Osteocyte (in vitro differentiated cells): Measurements from ENCODE around the gene ROR2. TPM values are rescaled to one million over a fixed set of nuclear protein-coding genes. Genes with fewer than 3 reads are reported as not detected.
A peak's percentile ranks its signal among the peaks of the same experiment; 100 is the strongest.

Source experiments
- DNase-seq: peaks from one replicate; pipeline ENCODE4 v3.0.0; 2021; ENCODE audit warnings: mixed read lengths; ENCODE audit not compliant: unreplicated experiment; ENCODE audit errors: extremely low spot score
- H3K27ac Mint-ChIP-seq: one replicate; pipeline ENCODE4 v1.8.0; 2021; ENCODE audit warnings: mild to moderate bottlenecking, mixed read lengths; ENCODE audit not compliant: unreplicated experiment
- H3K27me3 Mint-ChIP-seq: one replicate; pipeline ENCODE4 v1.8.0; 2021; ENCODE audit warnings: mixed read lengths; ENCODE audit not compliant: unreplicated experiment
- H3K36me3 Mint-ChIP-seq: one replicate; pipeline ENCODE4 v1.8.0; 2021; ENCODE audit warnings: mixed read lengths; ENCODE audit not compliant: unreplicated experiment
- H3K4me1 Mint-ChIP-seq: one replicate; pipeline ENCODE4 v1.8.0; 2021; ENCODE audit warnings: mixed read lengths; ENCODE audit not compliant: unreplicated experiment
- H3K4me3 Mint-ChIP-seq: one replicate; pipeline ENCODE4 v1.8.0; 2021; ENCODE audit warnings: mild to moderate bottlenecking, moderate library complexity, mixed read lengths; ENCODE audit not compliant: unreplicated experiment
- H3K9me3 Mint-ChIP-seq: one replicate; pipeline ENCODE4 v1.8.0; 2021; ENCODE audit warnings: mixed read lengths; ENCODE audit not compliant: unreplicated experiment
- CTCF ChIP-seq: fragments of 200-600 bp; sonication (generic); IDR thresholded peaks from 2 replicates; pipeline ENCODE4 v1.5.0; 2021; ENCODE audit warnings: antibody characterized with exemption, mild to moderate bottlenecking, moderate library complexity
- total RNA-seq: library from RNA; stranded (reverse); gene quantifications from 2 replicates; pipeline ENCODE4 v1.2.1, GENCODE V29; 2021

Gene ROR2
- total RNA-seq, 1 donor from 2014 or later, result 48.2 TPM

GRCh38 chr9:91661451-91661850, 288.6 kb downstream of the ROR2 start:
- no peaks in the 10 kb centered on the region for H3K9me3 Mint-ChIP-seq
- H3K36me3 Mint-ChIP-seq, result no peaks in the 10 kb centered on the region
- TF ChIP-seq CTCF, result no peak
- H3K4me3 Mint-ChIP-seq, result no peak overlapping the region
- DNase-seq, result no peak
- no peaks in the 10 kb centered on the region for H3K4me1 Mint-ChIP-seq
- H3K27me3 Mint-ChIP-seq, result peaks cover 18% of the 10 kb centered on the region
- H3K27ac Mint-ChIP-seq, result no peak overlapping the region

GRCh38 chr9:91660521-91660920, 289.5 kb downstream of the ROR2 start:
- no peak overlapping the region for H3K4me3 Mint-ChIP-seq
- no peak for DNase-seq
- H3K27ac Mint-ChIP-seq, result no peak overlapping the region
- H3K27me3 Mint-ChIP-seq, result peaks cover 18% of the 10 kb centered on the region
- TF ChIP-seq CTCF, result no peak
- H3K36me3 Mint-ChIP-seq, result no peaks in the 10 kb centered on the region
- H3K4me1 Mint-ChIP-seq, result no peaks in the 10 kb centered on the region
- H3K9me3 Mint-ChIP-seq, result no peaks in the 10 kb centered on the region

GRCh38 chr9:91659529-91660495, 290.2 kb downstream of the ROR2 start:
- Mint-ChIP-seq H3K27ac (no peak overlapping the region), H3K9me3 (no peaks in the 10 kb centered on the region), H3K36me3 (no peaks in the 10 kb centered on the region), H3K27me3 (peaks cover 18% of the 10 kb centered on the region), H3K4me1 (no peaks in the 10 kb centered on the region), H3K4me3 (no peak overlapping the region)
- DNase-seq, result no peak
- peak; percentile 80 for TF ChIP-seq CTCF

GRCh38 chr9:91658513-91659105, 291.4 kb downstream of the ROR2 start:
- H3K27ac Mint-ChIP-seq, result no peak overlapping the region
- TF ChIP-seq CTCF, result no peak
- no peaks in the 10 kb centered on the region for H3K9me3 Mint-ChIP-seq
- peaks cover 7% of the 10 kb centered on the region for H3K27me3 Mint-ChIP-seq
- no peak overlapping the region for H3K4me3 Mint-ChIP-seq
- no peak for DNase-seq
- no peaks in the 10 kb centered on the region for H3K36me3 Mint-ChIP-seq
- H3K4me1 Mint-ChIP-seq, result no peaks in the 10 kb centered on the region

- no peaks in the 10 kb centered on the region for H3K4me1 Mint-ChIP-seq
- TF ChIP-seq CTCF, result no peak
- H3K4me3 Mint-ChIP-seq, result no peak overlapping the region
- H3K27ac Mint-ChIP-seq, result no peak overlapping the region
- no peaks in the 10 kb centered on the region for H3K36me3 Mint-ChIP-seq
- DNase-seq, result no peak
- H3K9me3 Mint-ChIP-seq, result no peaks in the 10 kb centered on the region
- H3K27me3 Mint-ChIP-seq, result peaks cover 8% of the 10 kb centered on the region
These were observed 292.5 kb downstream of the ROR2 start for GRCh38 chr9:91657501-91657900.
